ENCODE measurements around the gene ATAD3C. TPM values are rescaled to one million over a fixed set of nuclear protein-coding genes. Genes with fewer than 3 reads are reported as not detected.
"Not testable (repeated sequence)": the region's sequence is repeated elsewhere in the genome, so short reads cannot be mapped to it uniquely, and the experiment has no call there.

ATAD3C gene
- total RNA-seq, 2 donors from 2014 or later = 0.13 to 2.9 TPM

GRCh38 chr1:1509465-1509850, 60.0 kb downstream of the ATAD3C start:
- DNase-seq; H3K4me3 Mint-ChIP-seq; H3K27ac Mint-ChIP-seq; H3K36me3 Mint-ChIP-seq (ENCODE audit: low read depth); ATAC-seq; H3K9me3 ChIP-seq (ENCODE audit: control insufficient read depth, low read length, poor library complexity, severe bottlenecking); H3K27me3 Mint-ChIP-seq: not testable (repeated sequence)
- peaks cover 19% of the 10 kb centered on the region for H3K4me1 Mint-ChIP-seq

DNA sequence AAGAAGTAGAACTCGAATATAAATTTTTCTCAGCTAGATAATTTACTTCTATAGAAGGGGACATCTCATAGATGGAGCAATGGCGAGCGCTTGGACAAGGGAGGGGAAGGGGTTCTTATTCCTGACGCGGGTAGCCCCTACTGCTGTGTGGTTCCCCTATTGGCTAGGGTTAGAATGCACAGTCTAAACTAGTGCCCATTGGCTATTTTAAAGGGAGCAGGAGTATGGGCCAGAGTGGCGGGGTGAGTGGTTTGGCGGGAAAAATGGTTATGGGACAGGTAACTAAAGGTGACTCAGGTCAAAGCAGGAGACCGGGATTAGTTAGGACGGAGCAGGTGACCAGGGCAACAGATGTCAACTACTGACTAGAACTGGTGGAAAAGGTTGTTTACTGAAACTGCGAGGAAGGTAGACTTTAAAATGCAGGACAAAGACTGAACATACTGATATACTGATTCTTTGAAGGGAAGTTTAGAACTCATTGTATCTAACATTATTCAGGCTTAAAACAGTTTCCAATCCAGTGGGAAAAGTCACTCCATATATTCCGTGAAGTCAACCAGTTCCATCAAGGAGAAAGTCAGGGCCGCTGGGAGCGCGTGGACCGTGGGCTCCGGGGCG, 61.5 kb downstream of the ATAD3C start:
- H3K36me3 Mint-ChIP-seq (ENCODE audit: low read depth) = peaks cover 3% of the 10 kb centered on the region
- ATAC-seq = no peak
- no peaks in the 10 kb centered on the region for H3K27me3 Mint-ChIP-seq
- H3K27ac Mint-ChIP-seq = peak overlapping the region; percentile 95
- no peak for DNase-seq
- H3K9me3 ChIP-seq (ENCODE audit: control insufficient read depth, low read length, poor library complexity, severe bottlenecking) = no peaks in the 10 kb centered on the region
- H3K4me3 Mint-ChIP-seq = peak overlapping the region; percentile 95
- H3K4me1 Mint-ChIP-seq = peaks cover 9% of the 10 kb centered on the region

DNA sequence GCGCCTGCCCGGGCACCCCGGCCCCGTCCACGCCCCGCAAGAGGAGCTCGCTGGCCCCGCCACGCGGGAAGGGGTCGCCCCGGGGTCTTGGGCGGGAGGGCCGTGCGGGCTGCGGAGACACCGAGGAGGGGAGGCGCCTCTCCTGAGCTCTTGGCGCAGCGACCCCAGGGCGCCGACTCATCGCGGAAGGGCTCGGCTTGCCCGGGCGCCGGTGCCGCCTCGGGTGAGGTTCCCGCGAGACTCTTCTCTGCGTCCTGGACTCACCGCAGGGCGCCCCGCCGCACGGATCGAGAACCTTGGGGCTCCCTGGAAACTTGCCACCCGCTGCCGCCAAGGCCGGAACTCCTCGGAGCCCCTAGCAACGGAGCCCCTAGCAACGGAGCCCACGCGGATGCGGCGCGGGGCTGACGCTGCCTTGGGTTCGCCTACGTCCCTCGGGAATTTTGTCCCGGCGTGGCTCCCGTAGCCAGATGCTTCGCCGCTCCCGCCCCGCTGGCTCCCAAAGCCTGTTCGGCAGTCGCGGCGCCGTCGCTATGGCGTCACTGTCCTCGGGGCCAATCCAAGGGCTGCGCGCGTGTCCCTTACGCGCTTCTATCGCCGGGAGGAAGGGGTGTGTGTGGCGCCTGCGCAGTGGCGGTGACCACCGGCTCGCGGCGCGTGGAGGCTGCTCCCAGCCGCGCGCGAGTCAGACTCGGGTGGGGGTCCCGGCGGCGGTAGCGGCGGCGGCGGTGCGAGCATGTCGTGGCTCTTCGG, 62.2 kb downstream of the ATAD3C start, which contains the start of gene ATAD3A:
Gene ATAD3A (plus strand): TSS at position 630 of the 753 bp plus-strand sequence. CDS start 107 bp downstream, at position 737.
- no peaks in the 10 kb centered on the region for H3K9me3 ChIP-seq (ENCODE audit: control insufficient read depth, low read length, poor library complexity, severe bottlenecking)
- Mint-ChIP-seq H3K27me3 (no peaks in the 10 kb centered on the region), H3K36me3 (ENCODE audit: low read depth) (peaks cover 3% of the 10 kb centered on the region), H3K4me1 (peaks cover 9% of the 10 kb centered on the region), H3K27ac (peak within 1 kb of the TSS; percentile 95), H3K4me3 (peak within 1 kb of the TSS; percentile 95)
- peak; percentile 94 for ATAC-seq
- peak; percentile 90 to 93 (median 93) for DNase-seq

DNA sequence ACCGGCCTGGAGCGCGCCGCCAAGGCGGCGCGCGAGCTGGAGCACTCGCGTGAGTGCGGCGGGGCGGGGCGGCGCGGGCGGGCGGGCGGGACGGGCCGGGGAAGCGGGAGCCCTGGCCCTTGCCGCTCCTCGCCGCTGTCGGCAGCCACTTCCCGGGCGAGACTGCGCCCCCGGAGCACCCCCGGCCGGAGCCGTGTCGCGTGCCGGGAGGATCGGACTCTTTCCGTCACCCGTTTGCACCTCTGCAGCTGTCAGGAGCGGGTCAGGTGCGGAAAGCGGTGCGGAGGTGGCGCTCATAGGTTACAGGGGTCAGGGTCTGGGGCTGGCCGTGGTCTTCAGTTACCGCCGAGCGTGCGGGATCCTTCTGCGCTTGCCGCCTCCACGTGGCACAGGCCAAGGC, 62.9 kb downstream of the ATAD3C start:
- peak; percentile 21 for ATAC-seq
- not testable (repeated sequence) for H3K4me1 Mint-ChIP-seq; H3K27me3 Mint-ChIP-seq; DNase-seq; H3K36me3 Mint-ChIP-seq (ENCODE audit: low read depth); H3K27ac Mint-ChIP-seq; H3K9me3 ChIP-seq (ENCODE audit: control insufficient read depth, low read length, poor library complexity, severe bottlenecking)
- H3K4me3 Mint-ChIP-seq = peak overlapping the region; percentile 67

GRCh38 chr1:1513675-1514074, 64.2 kb downstream of the ATAD3C start:
- H3K36me3 Mint-ChIP-seq (ENCODE audit: low read depth) = not testable (repeated sequence)

GRCh38 chr1:1514376-1514775, 64.9 kb downstream of the ATAD3C start:
- not testable (repeated sequence) for H3K4me1 Mint-ChIP-seq; DNase-seq; H3K36me3 Mint-ChIP-seq (ENCODE audit: low read depth); ATAC-seq; H3K27ac Mint-ChIP-seq; H3K4me3 Mint-ChIP-seq; H3K27me3 Mint-ChIP-seq; H3K9me3 ChIP-seq (ENCODE audit: control insufficient read depth, low read length, poor library complexity, severe bottlenecking)

More at GRCh38 chr1:1513675-1514074, 64.2 kb downstream of the ATAD3C start:
- ATAC-seq; H3K9me3 ChIP-seq (ENCODE audit: control insufficient read depth, low read length, poor library complexity, severe bottlenecking); DNase-seq; H3K4me1 Mint-ChIP-seq; H3K27me3 Mint-ChIP-seq; H3K27ac Mint-ChIP-seq: not testable (repeated sequence)
- peak overlapping the region; percentile 73 for H3K4me3 Mint-ChIP-seq

- not testable (repeated sequence) for H3K4me3 Mint-ChIP-seq; H3K36me3 Mint-ChIP-seq (ENCODE audit: low read depth); ATAC-seq; DNase-seq; H3K4me1 Mint-ChIP-seq; H3K9me3 ChIP-seq (ENCODE audit: control insufficient read depth, low read length, poor library complexity, severe bottlenecking); H3K27me3 Mint-ChIP-seq; H3K27ac Mint-ChIP-seq
Observed at GRCh38 chr1:1516923-1517322, 67.4 kb downstream of the ATAD3C start.

DNA sequence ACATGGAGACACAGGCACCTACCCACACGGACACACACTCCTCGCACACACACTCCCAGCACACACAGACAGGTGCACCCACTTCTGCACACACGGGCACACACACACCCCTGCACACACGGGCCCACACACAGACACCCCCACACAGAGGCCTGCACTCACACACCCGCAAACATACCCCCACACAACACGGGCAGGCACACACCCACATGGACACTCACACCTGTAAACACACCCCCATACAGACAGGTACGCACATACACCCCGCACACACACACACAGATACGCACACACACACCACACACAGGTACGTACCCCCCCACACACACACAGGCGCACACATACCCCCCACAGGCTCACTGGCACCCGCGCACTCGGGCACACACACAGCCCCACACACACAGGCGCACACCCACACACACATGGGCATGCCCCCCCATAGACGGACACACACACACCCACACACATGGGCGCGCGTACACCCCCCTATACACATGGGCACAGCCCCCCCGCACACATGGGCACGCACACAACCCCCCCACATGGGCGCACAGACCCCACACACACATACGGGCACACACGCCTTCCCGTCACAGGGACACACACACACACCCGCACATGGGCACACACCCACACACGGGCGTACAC, 68.6 kb downstream of the ATAD3C start:
- Mint-ChIP-seq H3K4me3 (no peak overlapping the region), H3K4me1 (peaks cover 2% of the 10 kb centered on the region), H3K27ac (no peak overlapping the region), H3K36me3 (ENCODE audit: low read depth) (no peaks in the 10 kb centered on the region), H3K27me3 (no peaks in the 10 kb centered on the region)
- ATAC-seq (no peak), DNase-seq (no peak)
- H3K9me3 ChIP-seq (ENCODE audit: control insufficient read depth, low read length, poor library complexity, severe bottlenecking) = no peaks in the 10 kb centered on the region

GRCh38 chr1:1518621-1519007, 69.1 kb downstream of the ATAD3C start:
- not testable (repeated sequence) for H3K27me3 Mint-ChIP-seq; H3K4me3 Mint-ChIP-seq; H3K9me3 ChIP-seq (ENCODE audit: control insufficient read depth, low read length, poor library complexity, severe bottlenecking); DNase-seq; H3K4me1 Mint-ChIP-seq; H3K36me3 Mint-ChIP-seq (ENCODE audit: low read depth); H3K27ac Mint-ChIP-seq; ATAC-seq

Other genes starting within 250 kb of the ATAD3C start
- 10 to 100 TPM; 47.9 to 80.4 TPM for gene TNFRSF18, start 243.1 kb upstream of the ATAD3C start, total RNA-seq
- gene TNFRSF4, start 235.5 kb upstream of the ATAD3C start, total RNA-seq = 100 to 1,000 TPM in 1 of 2 donors, 10 to 100 TPM in 1; 94.7 to 127 TPM
- gene SDF4, start 217.7 kb upstream of the ATAD3C start, total RNA-seq = 100 to 1,000 TPM; 129 to 146 TPM
- gene B3GALT6, start 217.5 kb upstream of the ATAD3C start, total RNA-seq = 1 to 10 TPM; 8.4 to 9.4 TPM
- gene C1QTNF12, start 203.0 kb upstream of the ATAD3C start, total RNA-seq = 1 to 10 TPM in 1 of 2 donors, under 1 TPM in 1; 0.91 to 2.0 TPM
- gene UBE2J2, start 175.8 kb upstream of the ATAD3C start, total RNA-seq = 10 to 100 TPM; 50.6 to 57.7 TPM
- 1 to 10 TPM; 4.6 to 8.0 TPM for gene SCNN1D, start 169.3 kb upstream of the ATAD3C start, total RNA-seq
- 10 to 100 TPM; 63.5 to 66.2 TPM for gene ACAP3, start 141.8 kb upstream of the ATAD3C start, total RNA-seq
- gene PUSL1, start 141.1 kb upstream of the ATAD3C start, total RNA-seq = 10 to 100 TPM; 10.6 to 14.9 TPM
- gene INTS11, start 125.0 kb upstream of the ATAD3C start, total RNA-seq = 100 to 1,000 TPM; 130 to 132 TPM
- gene CPTP, start 124.9 kb upstream of the ATAD3C start, total RNA-seq = 10 to 100 TPM; 14.3 to 15.7 TPM
- under 1 TPM; 0.72 to 0.96 TPM for gene TAS1R3, start 118.4 kb upstream of the ATAD3C start, total RNA-seq
- 10 to 100 TPM; 41.0 to 45.8 TPM for gene DVL1, start 100.3 kb upstream of the ATAD3C start, total RNA-seq
- 1 to 10 TPM in 1 of 2 donors, under 1 TPM in 1; 0.42 to 1.0 TPM for gene MXRA8, start 91.1 kb upstream of the ATAD3C start, total RNA-seq
- gene AURKAIP1, start 74.5 kb upstream of the ATAD3C start, total RNA-seq = 10 to 100 TPM; 58.3 to 62.6 TPM
- gene CCNL2, start 50.4 kb upstream of the ATAD3C start, total RNA-seq = 100 to 1,000 TPM; 231 to 252 TPM
- gene MRPL20, start 42.4 kb upstream of the ATAD3C start, total RNA-seq = 10 to 100 TPM; 88.0 to 92.1 TPM
- not detected for gene ANKRD65, start 28.4 kb upstream of the ATAD3C start, total RNA-seq
- not detected for gene VWA1, start 14.0 kb upstream of the ATAD3C start, total RNA-seq
- 10 to 100 TPM; 41.7 to 45.1 TPM for gene ATAD3B, start 22.1 kb downstream of the ATAD3C start, total RNA-seq
- 10 to 100 TPM; 20.3 to 23.3 TPM for gene ATAD3A, start 62.5 kb downstream of the ATAD3C start, total RNA-seq
- gene TMEM240, start 90.9 kb downstream of the ATAD3C start, total RNA-seq = under 1 TPM in 1 of 2 donors, not detected in 1; 0.44 TPM
- gene SSU72, start 125.2 kb downstream of the ATAD3C start, total RNA-seq = 100 to 1,000 TPM in 1 of 2 donors, 10 to 100 TPM in 1; 99.3 to 103 TPM
- gene FNDC10, start 150.4 kb downstream of the ATAD3C start, total RNA-seq = 1 to 10 TPM; 3.3 to 3.4 TPM
- 10 to 100 TPM; 42.0 to 50.0 TPM for gene MIB2, start 165.8 kb downstream of the ATAD3C start, total RNA-seq
- gene MMP23B, start 182.5 kb downstream of the ATAD3C start, total RNA-seq = 1 to 10 TPM; 3.9 to 4.2 TPM
- gene CDK11B, start 209.3 kb downstream of the ATAD3C start, total RNA-seq = 10 to 100 TPM; 43.9 to 49.8 TPM
- gene SLC35E2B, start 243.1 kb downstream of the ATAD3C start, total RNA-seq = 10 to 100 TPM; 67.5 to 87.3 TPM

All from T-helper 17 cell (primary cell).